K562 (cell line): ENCODE measurements around the gene MTOR. TPM values are rescaled to one million over a fixed set of nuclear protein-coding genes. Genes with fewer than 3 reads are reported as not detected.

Experiments
- HNRNPL ChIP-seq: fragments of 200-400 bp; formaldehyde crosslinking; IDR thresholded peaks from 2 replicates; pipeline ENCODE4 v1.6.1; 2017; ENCODE audit warnings: low read depth, mild to moderate bottlenecking, low read length
- NR3C1 ChIP-seq: sonication (generic); formaldehyde crosslinking; IDR thresholded peaks from 2 replicates; pipeline ENCODE4 v1.8.1; 2022; ENCODE audit warnings: missing genetic modification reagents
- PHF20 ChIP-seq: fragments of 450-650 bp; IDR thresholded peaks from 2 replicates; pipeline ENCODE4 v1.6.1; 2018; ENCODE audit not compliant: partially characterized antibody
- VEZF1 ChIP-seq: fragments of 200-800 bp; sonication (Bioruptor generic); IDR thresholded peaks from 2 replicates; pipeline ENCODE4 v1.6.1; 2017; ENCODE audit warnings: missing genetic modification characterization, missing compliant biosample characterization
- ZNF583 ChIP-seq: fragments of 250-450 bp; sonication (Bioruptor Pico); IDR thresholded peaks from 2 replicates; pipeline ENCODE4 v1.4.0; 2020
- polyA plus RNA-seq, 8 experiments: library from polyadenylated mRNA; depleted of rRNA in 4 of 8; stranded (reverse) in 5 of 8; unstranded in 3 of 8; fragments of >200 nt; fragmentation: Nextera tagmentation in 2 of 8; fragmentation: Illumina TruSeq in 1 of 8; extraction: Ambion mirVana in 2 of 8; extraction: Trizol in 1 of 8; gene quantifications; 2 replicates each; pipeline versions ENCODE4 v1.2.1 to v1.2.3, GENCODE V29; 2011 to 2014; ENCODE audit warnings: inconsistent platforms in 1 of 8, missing spikeins in 1 of 8
- total RNA-seq, 7 experiments: library from RNA; depleted of rRNA in 6 of 7; stranded (reverse); fragments of >200 nt in 6 of 7; fragmentation: Illumina TruSeq in 2 of 7; extraction: Trizol in 2 of 7; gene quantifications; 2 replicates each; pipeline versions ENCODE4 v1.2.1 to v1.2.3, GENCODE V29; 2011 to 2021; ENCODE audit warnings: low replicate concordance in 1 of 7
- TF ChIP-seq, protein P1 (sequence below): fragments of 450-650 bp; IDR thresholded peaks from 2 replicates; pipeline ENCODE4 v1.6.1; 2016; ENCODE audit warnings: mild to moderate bottlenecking, moderate library complexity
- TF ChIP-seq, protein P2 (sequence below): fragments of 450-650 bp; conservative IDR thresholded peaks from 2 replicates; pipeline ENCODE4 v1.6.1; 2016; ENCODE audit warnings: missing genetic modification characterization, low read depth, mild to moderate bottlenecking, control low read depth, missing compliant biosample characterization

Gene MTOR
- total and polyA plus RNA-seq, 9 of the 15 experiments (the other 6 are each of a cell fraction or from before 2014, with no cell fraction given), result 11.4 to 71.4 (median 52.2) TPM

- TF ChIP-seq, protein P1, sequence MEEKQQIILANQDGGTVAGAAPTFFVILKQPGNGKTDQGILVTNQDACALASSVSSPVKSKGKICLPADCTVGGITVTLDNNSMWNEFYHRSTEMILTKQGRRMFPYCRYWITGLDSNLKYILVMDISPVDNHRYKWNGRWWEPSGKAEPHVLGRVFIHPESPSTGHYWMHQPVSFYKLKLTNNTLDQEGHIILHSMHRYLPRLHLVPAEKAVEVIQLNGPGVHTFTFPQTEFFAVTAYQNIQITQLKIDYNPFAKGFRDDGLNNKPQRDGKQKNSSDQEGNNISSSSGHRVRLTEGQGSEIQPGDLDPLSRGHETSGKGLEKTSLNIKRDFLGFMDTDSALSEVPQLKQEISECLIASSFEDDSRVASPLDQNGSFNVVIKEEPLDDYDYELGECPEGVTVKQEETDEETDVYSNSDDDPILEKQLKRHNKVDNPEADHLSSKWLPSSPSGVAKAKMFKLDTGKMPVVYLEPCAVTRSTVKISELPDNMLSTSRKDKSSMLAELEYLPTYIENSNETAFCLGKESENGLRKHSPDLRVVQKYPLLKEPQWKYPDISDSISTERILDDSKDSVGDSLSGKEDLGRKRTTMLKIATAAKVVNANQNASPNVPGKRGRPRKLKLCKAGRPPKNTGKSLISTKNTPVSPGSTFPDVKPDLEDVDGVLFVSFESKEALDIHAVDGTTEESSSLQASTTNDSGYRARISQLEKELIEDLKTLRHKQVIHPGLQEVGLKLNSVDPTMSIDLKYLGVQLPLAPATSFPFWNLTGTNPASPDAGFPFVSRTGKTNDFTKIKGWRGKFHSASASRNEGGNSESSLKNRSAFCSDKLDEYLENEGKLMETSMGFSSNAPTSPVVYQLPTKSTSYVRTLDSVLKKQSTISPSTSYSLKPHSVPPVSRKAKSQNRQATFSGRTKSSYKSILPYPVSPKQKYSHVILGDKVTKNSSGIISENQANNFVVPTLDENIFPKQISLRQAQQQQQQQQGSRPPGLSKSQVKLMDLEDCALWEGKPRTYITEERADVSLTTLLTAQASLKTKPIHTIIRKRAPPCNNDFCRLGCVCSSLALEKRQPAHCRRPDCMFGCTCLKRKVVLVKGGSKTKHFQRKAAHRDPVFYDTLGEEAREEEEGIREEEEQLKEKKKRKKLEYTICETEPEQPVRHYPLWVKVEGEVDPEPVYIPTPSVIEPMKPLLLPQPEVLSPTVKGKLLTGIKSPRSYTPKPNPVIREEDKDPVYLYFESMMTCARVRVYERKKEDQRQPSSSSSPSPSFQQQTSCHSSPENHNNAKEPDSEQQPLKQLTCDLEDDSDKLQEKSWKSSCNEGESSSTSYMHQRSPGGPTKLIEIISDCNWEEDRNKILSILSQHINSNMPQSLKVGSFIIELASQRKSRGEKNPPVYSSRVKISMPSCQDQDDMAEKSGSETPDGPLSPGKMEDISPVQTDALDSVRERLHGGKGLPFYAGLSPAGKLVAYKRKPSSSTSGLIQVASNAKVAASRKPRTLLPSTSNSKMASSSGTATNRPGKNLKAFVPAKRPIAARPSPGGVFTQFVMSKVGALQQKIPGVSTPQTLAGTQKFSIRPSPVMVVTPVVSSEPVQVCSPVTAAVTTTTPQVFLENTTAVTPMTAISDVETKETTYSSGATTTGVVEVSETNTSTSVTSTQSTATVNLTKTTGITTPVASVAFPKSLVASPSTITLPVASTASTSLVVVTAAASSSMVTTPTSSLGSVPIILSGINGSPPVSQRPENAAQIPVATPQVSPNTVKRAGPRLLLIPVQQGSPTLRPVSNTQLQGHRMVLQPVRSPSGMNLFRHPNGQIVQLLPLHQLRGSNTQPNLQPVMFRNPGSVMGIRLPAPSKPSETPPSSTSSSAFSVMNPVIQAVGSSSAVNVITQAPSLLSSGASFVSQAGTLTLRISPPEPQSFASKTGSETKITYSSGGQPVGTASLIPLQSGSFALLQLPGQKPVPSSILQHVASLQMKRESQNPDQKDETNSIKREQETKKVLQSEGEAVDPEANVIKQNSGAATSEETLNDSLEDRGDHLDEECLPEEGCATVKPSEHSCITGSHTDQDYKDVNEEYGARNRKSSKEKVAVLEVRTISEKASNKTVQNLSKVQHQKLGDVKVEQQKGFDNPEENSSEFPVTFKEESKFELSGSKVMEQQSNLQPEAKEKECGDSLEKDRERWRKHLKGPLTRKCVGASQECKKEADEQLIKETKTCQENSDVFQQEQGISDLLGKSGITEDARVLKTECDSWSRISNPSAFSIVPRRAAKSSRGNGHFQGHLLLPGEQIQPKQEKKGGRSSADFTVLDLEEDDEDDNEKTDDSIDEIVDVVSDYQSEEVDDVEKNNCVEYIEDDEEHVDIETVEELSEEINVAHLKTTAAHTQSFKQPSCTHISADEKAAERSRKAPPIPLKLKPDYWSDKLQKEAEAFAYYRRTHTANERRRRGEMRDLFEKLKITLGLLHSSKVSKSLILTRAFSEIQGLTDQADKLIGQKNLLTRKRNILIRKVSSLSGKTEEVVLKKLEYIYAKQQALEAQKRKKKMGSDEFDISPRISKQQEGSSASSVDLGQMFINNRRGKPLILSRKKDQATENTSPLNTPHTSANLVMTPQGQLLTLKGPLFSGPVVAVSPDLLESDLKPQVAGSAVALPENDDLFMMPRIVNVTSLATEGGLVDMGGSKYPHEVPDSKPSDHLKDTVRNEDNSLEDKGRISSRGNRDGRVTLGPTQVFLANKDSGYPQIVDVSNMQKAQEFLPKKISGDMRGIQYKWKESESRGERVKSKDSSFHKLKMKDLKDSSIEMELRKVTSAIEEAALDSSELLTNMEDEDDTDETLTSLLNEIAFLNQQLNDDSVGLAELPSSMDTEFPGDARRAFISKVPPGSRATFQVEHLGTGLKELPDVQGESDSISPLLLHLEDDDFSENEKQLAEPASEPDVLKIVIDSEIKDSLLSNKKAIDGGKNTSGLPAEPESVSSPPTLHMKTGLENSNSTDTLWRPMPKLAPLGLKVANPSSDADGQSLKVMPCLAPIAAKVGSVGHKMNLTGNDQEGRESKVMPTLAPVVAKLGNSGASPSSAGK, result no peak
- TF ChIP-seq, protein P2, sequence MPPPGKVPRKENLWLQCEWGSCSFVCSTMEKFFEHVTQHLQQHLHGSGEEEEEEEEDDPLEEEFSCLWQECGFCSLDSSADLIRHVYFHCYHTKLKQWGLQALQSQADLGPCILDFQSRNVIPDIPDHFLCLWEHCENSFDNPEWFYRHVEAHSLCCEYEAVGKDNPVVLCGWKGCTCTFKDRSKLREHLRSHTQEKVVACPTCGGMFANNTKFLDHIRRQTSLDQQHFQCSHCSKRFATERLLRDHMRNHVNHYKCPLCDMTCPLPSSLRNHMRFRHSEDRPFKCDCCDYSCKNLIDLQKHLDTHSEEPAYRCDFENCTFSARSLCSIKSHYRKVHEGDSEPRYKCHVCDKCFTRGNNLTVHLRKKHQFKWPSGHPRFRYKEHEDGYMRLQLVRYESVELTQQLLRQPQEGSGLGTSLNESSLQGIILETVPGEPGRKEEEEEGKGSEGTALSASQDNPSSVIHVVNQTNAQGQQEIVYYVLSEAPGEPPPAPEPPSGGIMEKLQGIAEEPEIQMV, result no peak
- TF ChIP-seq VEZF1 (peak; percentile 65), HNRNPL (no peak; the same call in 1 of the 2 replicates), ZNF583 (CRISPR knock-in tag) (no peak), PHF20 (peak; percentile 69), NR3C1 (CRISPR knock-in tag) (no peak)
- TF ChIP-seq, all 486 proteins: peak for 104
Observed at GRCh38 chr1:11059968-11060830, 202.2 kb downstream of the MTOR start, which contains the start of gene SRM (continued).
